Epithelial cell of esophagus (primary cell): ENCODE measurements around the gene DYNLT4.

Experiments
- DNase-seq: peaks from one replicate; pipeline ENCODE4 v3.0.0; 2010; ENCODE audit warnings: low read depth
- H3K4me3 ChIP-seq: 2 replicates; pipeline ENCODE4 v1.5.1; 2011; ENCODE audit warnings: mild to moderate bottlenecking, low read length, control low read depth
- TF ChIP-seq, protein P1 (sequence below): IDR thresholded peaks from 2 replicates; pipeline ENCODE4 v1.5.1; 2011; ENCODE audit warnings: low read depth, mild to moderate bottlenecking, low read length, control low read depth, inconsistent platforms; ENCODE audit not compliant: insufficient read depth; ENCODE audit errors: missing control alignments

Gene DYNLT4

DNA sequence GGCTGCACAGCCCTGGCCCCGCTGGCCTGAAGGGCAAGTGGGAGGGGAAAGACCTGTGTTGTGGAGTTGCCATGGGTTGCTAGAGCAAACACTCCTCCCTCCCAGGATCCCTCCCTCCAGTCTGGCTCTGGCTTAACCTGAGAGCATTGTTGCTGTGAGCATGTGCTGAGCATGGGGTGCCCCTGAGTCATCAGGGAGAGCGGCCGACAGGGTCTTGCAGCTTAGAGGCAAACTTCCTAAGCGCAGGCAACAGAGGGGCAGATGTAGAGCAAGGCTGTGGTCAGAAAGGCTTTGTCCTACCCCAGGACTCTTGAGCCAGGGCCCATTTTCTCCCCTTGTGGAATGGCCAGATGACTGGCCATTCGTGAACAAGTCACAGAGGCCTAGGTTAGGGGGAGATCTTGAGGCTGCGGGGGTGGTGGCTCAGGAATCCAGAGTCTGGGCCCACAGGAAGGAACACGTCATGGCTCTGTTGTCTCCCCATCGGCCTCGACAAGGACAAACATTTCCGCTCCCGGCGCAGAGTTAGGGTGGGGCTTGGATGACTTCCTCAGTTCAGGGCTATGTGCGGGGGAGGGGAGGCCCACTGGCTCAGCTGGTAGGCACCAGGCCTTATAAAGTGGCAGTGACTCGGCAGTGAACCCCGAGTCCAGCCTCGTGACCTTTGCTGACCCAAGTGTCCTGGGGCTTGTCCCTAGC lies 362 bp upstream of the DYNLT4 start:
- H3K4me3 ChIP-seq: no peak overlapping the region
- DNase-seq: peak; percentile 97
- TF ChIP-seq, protein P1, sequence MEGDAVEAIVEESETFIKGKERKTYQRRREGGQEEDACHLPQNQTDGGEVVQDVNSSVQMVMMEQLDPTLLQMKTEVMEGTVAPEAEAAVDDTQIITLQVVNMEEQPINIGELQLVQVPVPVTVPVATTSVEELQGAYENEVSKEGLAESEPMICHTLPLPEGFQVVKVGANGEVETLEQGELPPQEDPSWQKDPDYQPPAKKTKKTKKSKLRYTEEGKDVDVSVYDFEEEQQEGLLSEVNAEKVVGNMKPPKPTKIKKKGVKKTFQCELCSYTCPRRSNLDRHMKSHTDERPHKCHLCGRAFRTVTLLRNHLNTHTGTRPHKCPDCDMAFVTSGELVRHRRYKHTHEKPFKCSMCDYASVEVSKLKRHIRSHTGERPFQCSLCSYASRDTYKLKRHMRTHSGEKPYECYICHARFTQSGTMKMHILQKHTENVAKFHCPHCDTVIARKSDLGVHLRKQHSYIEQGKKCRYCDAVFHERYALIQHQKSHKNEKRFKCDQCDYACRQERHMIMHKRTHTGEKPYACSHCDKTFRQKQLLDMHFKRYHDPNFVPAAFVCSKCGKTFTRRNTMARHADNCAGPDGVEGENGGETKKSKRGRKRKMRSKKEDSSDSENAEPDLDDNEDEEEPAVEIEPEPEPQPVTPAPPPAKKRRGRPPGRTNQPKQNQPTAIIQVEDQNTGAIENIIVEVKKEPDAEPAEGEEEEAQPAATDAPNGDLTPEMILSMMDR: no peak

DNA sequence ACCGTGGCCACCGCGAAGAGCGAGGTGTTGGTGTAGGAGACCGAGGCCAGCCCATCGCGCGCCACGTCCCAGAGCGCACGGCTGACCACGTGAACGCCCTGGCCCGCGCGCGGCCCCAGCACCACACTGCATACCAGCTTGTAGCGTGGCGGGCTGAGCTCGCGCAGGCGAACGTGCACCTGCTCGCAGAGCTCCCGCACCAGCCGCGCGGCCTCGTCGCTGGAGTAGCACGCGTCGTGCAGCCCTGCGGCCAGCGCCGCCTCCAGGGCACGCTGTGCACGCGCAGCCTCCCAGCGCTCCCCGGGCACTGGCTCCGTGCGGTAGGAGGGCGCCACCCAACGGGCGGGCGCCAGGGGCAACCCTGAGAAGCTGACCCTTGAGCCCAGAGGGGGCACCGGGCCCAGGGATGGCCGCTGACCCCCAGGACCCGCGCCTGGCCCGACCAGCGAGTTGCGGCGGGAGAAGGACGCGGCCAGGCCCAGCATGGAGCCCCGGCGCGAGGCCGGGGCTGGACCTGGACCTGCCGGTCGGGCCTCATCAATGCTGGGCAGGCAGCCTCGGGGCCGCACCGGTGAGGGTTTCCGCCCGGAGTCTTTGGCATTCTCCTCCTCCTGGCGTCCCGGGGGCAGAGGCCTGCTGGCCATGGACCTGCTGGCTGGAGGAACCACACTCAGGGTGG lies 987 bp downstream of the DYNLT4 start:
- no peak overlapping the region for H3K4me3 ChIP-seq
- no peak for DNase-seq
- TF ChIP-seq, protein P1: no peak

DNA sequence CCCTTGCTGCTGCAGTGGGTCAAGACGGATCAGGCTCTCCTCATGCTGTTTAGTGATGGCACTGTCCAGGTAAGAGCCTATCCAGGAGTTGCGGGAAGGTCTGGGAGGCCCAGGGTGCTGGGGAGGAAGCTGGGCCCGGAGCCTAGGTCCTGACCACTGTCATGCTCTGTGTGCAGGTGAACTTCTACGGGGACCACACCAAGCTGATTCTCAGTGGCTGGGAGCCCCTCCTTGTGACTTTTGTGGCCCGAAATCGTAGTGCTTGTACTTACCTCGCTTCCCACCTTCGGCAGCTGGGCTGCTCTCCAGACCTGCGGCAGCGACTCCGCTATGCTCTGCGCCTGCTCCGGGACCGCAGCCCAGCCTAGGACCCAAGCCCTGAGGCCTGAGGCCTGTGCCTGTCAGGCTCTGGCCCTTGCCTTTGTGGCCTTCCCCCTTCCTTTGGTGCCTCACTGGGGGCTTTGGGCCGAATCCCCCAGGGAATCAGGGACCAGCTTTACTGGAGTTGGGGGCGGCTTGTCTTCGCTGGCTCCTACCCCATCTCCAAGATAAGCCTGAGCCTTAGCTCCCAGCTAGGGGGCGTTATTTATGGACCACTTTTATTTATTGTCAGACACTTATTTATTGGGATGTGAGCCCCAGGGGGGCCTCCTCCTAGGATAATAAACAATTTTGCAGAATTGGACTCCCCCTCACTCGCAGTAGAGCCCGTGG lies 1.7 kb downstream of the DYNLT4 start:
- TF ChIP-seq, protein P1: no peak
- no peak overlapping the region for H3K4me3 ChIP-seq
- DNase-seq: no peak

DNA sequence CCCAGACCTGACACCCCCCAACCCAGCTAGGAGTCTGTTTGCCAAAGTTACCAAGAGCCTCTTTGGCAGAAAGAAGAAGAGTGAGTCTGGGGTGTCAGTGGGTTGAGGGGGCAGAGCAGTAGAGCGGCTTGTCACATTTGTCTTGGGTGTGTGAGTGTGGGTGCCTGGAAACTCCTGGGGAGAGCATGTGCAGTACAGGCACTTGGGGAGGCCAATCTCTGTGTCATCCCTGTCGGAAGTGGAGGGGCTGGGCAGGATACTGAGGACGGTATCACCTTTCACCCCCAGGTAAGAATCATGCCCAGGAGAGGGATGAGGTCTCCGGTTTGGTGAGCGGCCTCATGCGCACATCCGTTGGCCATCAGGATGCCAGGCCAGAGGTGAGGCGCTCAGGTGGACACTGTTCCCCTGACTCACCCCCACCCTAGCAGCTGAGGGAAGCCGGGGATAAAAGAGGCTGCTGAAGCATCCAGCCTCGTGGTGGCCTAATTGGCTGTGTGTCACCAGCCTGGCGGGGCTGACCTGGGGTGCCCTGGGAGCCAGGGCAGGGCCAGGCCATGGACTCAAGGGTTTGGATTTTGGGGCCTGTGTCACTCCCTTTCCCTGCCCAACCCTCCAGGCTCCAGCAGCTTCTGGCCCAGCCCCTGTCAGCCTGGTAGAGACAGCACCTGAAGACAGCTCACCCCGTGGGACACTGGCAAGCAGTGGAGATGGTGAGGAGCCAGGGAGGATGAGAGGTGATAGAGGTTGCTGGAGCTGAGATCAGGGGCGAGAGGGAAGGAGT lies 3.6 kb downstream of the DYNLT4 start:
- DNase-seq: no peak
- TF ChIP-seq, protein P1: no peak
- H3K4me3 ChIP-seq: no peak overlapping the region

DNA sequence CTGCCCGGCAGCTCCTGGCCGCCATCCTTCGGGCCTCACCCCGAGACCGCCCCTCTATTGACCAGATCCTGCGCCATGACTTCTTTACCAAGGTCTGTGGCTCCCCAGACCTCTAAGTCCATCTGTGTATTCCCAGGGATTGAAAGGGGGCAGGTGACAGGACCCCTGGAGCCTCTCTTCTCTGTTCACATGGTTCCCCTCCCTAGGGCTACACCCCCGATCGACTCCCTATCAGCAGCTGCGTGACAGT lies 4.2 kb downstream of the DYNLT4 start:
- no peak overlapping the region for H3K4me3 ChIP-seq
- TF ChIP-seq, protein P1: no peak
- no peak for DNase-seq

DNA sequence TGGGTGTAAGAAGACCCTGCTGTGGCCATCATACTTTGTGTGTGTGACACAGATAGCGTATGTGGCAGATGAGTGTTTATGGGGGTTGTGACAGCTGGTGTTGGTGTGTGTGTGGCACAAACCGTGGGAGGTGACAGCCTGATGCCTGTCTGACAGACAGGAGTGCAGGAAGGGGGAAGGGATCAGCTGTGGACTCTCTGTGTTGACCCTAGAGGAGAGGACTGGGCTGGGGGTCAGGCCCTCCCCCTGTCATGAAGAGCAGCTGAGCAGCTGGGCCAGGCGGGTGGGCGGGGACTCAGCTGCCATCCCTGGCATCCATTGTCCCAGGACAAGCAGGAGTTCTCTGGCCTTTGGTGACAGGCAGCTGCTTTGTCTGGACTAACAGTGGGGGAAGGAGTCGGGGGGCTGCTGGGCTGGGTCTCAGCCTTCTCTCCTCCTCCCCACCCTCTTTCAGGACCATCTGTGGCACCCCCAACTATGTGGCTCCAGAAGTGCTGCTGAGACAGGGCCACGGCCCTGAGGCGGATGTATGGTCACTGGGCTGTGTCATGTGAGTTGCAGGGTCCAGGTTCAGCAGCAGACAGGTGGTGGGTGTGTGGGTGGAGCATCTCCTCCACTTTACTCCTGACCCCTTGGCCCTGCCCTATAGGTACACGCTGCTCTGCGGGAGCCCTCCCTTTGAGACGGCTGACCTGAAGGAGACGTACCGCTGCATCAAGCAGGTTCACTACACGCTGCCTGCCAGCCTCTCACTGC lies 4.7 kb downstream of the DYNLT4 start:
- TF ChIP-seq, protein P1: no peak
- DNase-seq: no peak
- H3K4me3 ChIP-seq: no peak overlapping the region
